Stimulated activated naive CD8-positive, alpha-beta T cell treated with anti-CD3 and anti-CD28 coated beads, Interleukin-15, Interleukin-2, amounts not matched to agents 100 ng/mL and 50 ng/mL, for 24 hours (primary cell): Measurements from ENCODE around the gene ATP2C2.

Experiments used
- H3K27ac Mint-ChIP-seq: one replicate; pipeline ENCODE4 v1.8.0; 2021; ENCODE audit warnings: mild to moderate bottlenecking, mixed read lengths
- H3K27me3 Mint-ChIP-seq: one replicate; pipeline ENCODE4 v1.8.0; 2021; ENCODE audit warnings: mixed read lengths
- H3K36me3 Mint-ChIP-seq: one replicate; pipeline ENCODE4 v1.8.0; 2021; ENCODE audit warnings: low read depth, mixed read lengths
- H3K4me1 Mint-ChIP-seq: one replicate; pipeline ENCODE4 v1.8.0; 2021; ENCODE audit warnings: low read depth, mixed read lengths
- H3K4me3 Mint-ChIP-seq: one replicate; pipeline ENCODE4 v1.8.0; 2021; ENCODE audit warnings: mild to moderate bottlenecking, mixed read lengths
- H3K9me3 Mint-ChIP-seq: one replicate; pipeline ENCODE4 v1.8.0; 2021; ENCODE audit warnings: mixed read lengths

Gene ATP2C2

GRCh38 chr16:84511180-84511800, 143.0 kb downstream of the ATP2C2 start:
- Mint-ChIP-seq H3K4me3 (no peak overlapping the region), H3K4me1 (peaks cover 69% of the 10 kb centered on the region), H3K36me3 (no peaks in the 10 kb centered on the region)

DNA sequence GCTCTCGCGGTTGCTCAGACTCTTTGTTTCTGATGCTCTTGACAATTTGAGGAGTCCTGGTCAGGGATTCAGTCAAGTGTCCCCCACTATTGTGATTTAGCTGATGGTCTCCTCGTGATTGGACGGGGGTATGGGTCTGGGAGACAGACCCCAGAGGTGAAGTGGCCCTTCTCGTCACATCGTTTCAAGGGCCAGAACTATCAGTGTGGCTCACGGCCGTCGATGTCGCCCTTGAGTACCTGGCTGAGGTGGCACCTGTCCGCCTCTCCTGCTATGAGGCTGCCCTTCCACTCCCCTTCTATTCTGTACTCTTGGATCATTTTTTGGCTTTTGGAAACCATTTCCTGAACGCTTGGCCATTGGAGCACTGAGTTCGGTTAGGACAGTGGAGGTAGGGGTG, 143.5 kb downstream of the ATP2C2 start:
- no peaks in the 10 kb centered on the region for H3K9me3 Mint-ChIP-seq
- no peaks in the 10 kb centered on the region for H3K27me3 Mint-ChIP-seq
- peak overlapping the region; percentile 43 for H3K27ac Mint-ChIP-seq
- H3K4me1 Mint-ChIP-seq, result peaks cover 73% of the 10 kb centered on the region
- H3K4me3 Mint-ChIP-seq, result no peak overlapping the region
- no peaks in the 10 kb centered on the region for H3K36me3 Mint-ChIP-seq

More at GRCh38 chr16:84511180-84511800, 143.0 kb downstream of the ATP2C2 start:
- Mint-ChIP-seq H3K27me3 (no peaks in the 10 kb centered on the region), H3K9me3 (no peaks in the 10 kb centered on the region), H3K27ac (peak overlapping the region; percentile 43)

GRCh38 chr16:84513123-84513522, 144.8 kb downstream of the ATP2C2 start:
- Mint-ChIP-seq H3K36me3 (no peaks in the 10 kb centered on the region), H3K27ac (peak overlapping the region; percentile 95), H3K27me3 (no peaks in the 10 kb centered on the region)

DNA sequence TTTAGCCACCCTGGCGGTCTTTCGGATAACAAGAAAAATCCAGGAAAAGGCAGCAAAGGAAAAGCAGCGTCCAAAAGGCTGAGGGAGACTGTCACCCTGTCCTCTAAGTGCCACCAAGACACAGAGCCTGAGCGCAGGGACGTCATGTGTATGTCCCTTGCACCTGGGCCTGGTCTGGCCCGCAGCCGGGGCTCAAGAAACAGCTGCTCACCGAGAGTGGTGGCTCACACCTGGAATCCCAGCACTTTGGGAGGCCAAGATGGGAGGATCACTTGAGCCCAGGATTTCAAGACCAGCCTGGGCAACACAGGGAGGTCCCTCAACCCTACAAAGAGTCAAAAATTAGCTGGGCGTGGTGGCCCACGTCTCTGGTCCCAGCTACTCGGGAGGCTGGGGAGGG, 145.3 kb downstream of the ATP2C2 start:
- peak overlapping the region; percentile 95 for H3K27ac Mint-ChIP-seq
- H3K36me3 Mint-ChIP-seq, result no peaks in the 10 kb centered on the region
- no peaks in the 10 kb centered on the region for H3K27me3 Mint-ChIP-seq
- no peak overlapping the region for H3K4me3 Mint-ChIP-seq
- peaks cover 69% of the 10 kb centered on the region for H3K4me1 Mint-ChIP-seq
- H3K9me3 Mint-ChIP-seq, result no peaks in the 10 kb centered on the region

More at GRCh38 chr16:84513123-84513522, 144.8 kb downstream of the ATP2C2 start:
- Mint-ChIP-seq H3K9me3 (no peaks in the 10 kb centered on the region), H3K4me1 (peaks cover 70% of the 10 kb centered on the region), H3K4me3 (no peak overlapping the region)
